ENCODE results near the gene SPIN1.

SPIN1 gene

DNA sequence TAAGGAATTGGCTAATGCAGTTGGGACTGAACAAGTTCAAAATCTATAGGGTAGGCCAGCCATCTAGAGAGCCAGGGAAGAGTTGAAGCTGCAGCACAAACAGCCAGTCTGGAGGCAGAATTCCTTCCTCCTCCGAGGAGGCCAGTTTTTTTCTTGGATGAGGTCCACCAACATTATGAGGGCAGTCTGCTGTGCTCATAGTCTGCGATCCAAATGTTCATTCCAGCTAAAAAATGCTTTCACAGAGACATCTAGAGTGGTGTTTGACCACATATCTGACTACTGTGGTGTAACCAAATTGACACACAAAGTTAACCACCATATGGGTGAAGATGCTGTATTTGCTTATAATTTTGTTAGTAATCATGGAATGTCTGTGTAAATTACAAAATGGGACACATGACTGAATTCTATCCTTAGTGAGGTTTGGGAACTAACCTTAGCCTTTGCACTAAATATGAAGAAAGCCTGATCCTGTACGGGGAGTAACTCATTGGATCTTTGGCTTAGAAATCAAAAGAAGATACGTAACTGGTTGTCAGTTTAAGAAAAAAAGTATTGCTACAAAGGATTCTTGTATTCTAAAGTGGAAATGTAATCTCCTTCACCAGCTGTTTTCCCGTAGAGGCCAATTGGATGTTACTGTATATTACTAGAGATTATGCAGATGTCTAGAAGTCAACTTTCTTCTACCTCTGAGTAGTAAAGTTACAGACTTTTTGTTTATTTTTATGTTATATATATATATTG, 70.6 kb downstream of the SPIN1 start:
- TF ChIP-seq, protein P1, sequence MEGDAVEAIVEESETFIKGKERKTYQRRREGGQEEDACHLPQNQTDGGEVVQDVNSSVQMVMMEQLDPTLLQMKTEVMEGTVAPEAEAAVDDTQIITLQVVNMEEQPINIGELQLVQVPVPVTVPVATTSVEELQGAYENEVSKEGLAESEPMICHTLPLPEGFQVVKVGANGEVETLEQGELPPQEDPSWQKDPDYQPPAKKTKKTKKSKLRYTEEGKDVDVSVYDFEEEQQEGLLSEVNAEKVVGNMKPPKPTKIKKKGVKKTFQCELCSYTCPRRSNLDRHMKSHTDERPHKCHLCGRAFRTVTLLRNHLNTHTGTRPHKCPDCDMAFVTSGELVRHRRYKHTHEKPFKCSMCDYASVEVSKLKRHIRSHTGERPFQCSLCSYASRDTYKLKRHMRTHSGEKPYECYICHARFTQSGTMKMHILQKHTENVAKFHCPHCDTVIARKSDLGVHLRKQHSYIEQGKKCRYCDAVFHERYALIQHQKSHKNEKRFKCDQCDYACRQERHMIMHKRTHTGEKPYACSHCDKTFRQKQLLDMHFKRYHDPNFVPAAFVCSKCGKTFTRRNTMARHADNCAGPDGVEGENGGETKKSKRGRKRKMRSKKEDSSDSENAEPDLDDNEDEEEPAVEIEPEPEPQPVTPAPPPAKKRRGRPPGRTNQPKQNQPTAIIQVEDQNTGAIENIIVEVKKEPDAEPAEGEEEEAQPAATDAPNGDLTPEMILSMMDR (IDR thresholded peaks at IDR 0.05; ENCODE audit: low read depth, low read length, missing control alignments), result no peak
- peak; percentile 90 for DNase-seq (ENCODE audit: low read depth)
- H3K4me3 ChIP-seq (ENCODE audit: low read depth, low read length), result no peak overlapping the region
- in situ Hi-C loops (cut with HindIII; ENCODE audit: low sequenced_read_pairs), result no loop called here

GRCh38 chr9:88460587-88461332, 72.5 kb downstream of the SPIN1 start:
- no peak for DNase-seq (ENCODE audit: low read depth)
- no peak overlapping the region for H3K4me3 ChIP-seq (ENCODE audit: low read depth, low read length)
- in situ Hi-C loops (cut with HindIII; ENCODE audit: low sequenced_read_pairs), result no loop called here
- TF ChIP-seq, protein P1 (IDR thresholded peaks at IDR 0.05; ENCODE audit: low read depth, low read length, missing control alignments), result no peak

GRCh38 chr9:88462191-88462590, 73.9 kb downstream of the SPIN1 start:
- no peak for DNase-seq (ENCODE audit: low read depth)
- H3K4me3 ChIP-seq (ENCODE audit: low read depth, low read length), result no peak overlapping the region
- in situ Hi-C loops (cut with HindIII; ENCODE audit: low sequenced_read_pairs), result no loop called here
- TF ChIP-seq, protein P1 (IDR thresholded peaks at IDR 0.05; ENCODE audit: low read depth, low read length, missing control alignments), result no peak

DNA sequence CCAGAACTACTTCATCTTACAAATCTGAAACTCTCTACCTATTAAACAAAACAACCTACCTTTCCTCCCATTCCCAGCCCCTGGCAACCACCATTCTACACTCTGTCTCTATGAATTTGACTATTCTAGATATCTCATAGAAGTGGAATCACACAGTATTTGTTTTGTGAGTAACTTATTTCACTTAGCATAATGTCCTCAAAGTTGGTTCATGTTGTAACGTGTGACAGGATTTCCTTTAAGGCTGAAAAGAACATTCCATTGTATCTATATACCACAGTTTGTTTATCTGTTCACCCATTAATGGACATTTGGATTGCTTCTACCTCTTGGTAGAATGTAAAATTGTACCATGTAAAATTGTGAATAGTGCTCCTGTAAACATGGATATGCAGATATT, 76.6 kb downstream of the SPIN1 start:
- no peak overlapping the region for H3K4me3 ChIP-seq (ENCODE audit: low read depth, low read length)
- in situ Hi-C loops (cut with HindIII; ENCODE audit: low sequenced_read_pairs), result no loop called here
- no peak for DNase-seq (ENCODE audit: low read depth)
- TF ChIP-seq, protein P1 (IDR thresholded peaks at IDR 0.05; ENCODE audit: low read depth, low read length, missing control alignments), result no peak

DNA sequence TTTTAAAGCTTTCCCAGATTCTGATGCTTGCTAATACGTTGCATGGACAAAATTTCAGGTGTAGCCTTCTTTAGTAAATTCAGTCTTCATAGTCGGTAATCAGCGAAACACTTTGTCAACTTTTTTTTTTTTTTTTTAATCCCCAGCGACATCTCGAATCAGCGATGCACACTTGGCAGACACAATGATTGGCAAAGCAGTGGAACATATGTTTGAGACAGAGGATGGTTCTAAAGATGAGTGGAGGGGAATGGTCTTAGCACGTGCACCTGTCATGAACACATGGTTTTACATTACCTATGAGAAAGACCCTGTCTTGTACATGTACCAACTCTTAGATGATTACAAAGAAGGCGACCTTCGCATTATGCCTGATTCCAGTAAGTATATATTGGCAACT, 80.0 kb downstream of the SPIN1 start:
- H3K4me3 ChIP-seq (ENCODE audit: low read depth, low read length), result no peak overlapping the region
- TF ChIP-seq, protein P1 (IDR thresholded peaks at IDR 0.05; ENCODE audit: low read depth, low read length, missing control alignments), result no peak
- in situ Hi-C loops (cut with HindIII; ENCODE audit: low sequenced_read_pairs), result no loop called here
- no peak for DNase-seq (ENCODE audit: low read depth)

GRCh38 chr9:88476491-88477271, 88.4 kb downstream of the SPIN1 start:
- no peak overlapping the region for H3K4me3 ChIP-seq (ENCODE audit: low read depth, low read length)
- peak; percentile 77 for DNase-seq (ENCODE audit: low read depth)
- TF ChIP-seq, protein P1 (IDR thresholded peaks at IDR 0.05; ENCODE audit: low read depth, low read length, missing control alignments), result no peak
- in situ Hi-C loops (cut with HindIII; ENCODE audit: low sequenced_read_pairs), result no loop called here
